Measurements from ENCODE around the gene E4F1. TPM values are rescaled to one million over a fixed set of nuclear protein-coding genes. Genes with fewer than 3 reads are reported as not detected.

The E4F1 gene
- total RNA-seq, 1 experiment from 2014 or later = 49.0 TPM

- ChIA-PET CTCF (no interaction called here), POLR2A (ENCODE audit: unreplicated experiment) (no interaction called here)
- no peaks in the 10 kb centered on the region for H3K27me3 ChIP-seq (ENCODE audit: low read length)
- no TSS peak for BruUV-seq (replicated peaks)
- TF ChIP-seq, protein P1, sequence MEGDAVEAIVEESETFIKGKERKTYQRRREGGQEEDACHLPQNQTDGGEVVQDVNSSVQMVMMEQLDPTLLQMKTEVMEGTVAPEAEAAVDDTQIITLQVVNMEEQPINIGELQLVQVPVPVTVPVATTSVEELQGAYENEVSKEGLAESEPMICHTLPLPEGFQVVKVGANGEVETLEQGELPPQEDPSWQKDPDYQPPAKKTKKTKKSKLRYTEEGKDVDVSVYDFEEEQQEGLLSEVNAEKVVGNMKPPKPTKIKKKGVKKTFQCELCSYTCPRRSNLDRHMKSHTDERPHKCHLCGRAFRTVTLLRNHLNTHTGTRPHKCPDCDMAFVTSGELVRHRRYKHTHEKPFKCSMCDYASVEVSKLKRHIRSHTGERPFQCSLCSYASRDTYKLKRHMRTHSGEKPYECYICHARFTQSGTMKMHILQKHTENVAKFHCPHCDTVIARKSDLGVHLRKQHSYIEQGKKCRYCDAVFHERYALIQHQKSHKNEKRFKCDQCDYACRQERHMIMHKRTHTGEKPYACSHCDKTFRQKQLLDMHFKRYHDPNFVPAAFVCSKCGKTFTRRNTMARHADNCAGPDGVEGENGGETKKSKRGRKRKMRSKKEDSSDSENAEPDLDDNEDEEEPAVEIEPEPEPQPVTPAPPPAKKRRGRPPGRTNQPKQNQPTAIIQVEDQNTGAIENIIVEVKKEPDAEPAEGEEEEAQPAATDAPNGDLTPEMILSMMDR (conservative IDR thresholded peaks at IDR 0.05; ENCODE audit: low read depth, low read length) = no peak
- TF ChIP-seq EZH2phosphoT487 (IDR thresholded peaks at IDR 0.05; ENCODE audit: borderline replicate concordance, low read length) (no peak), EZH2 (IDR thresholded peaks at IDR 0.05; ENCODE audit: low read length, unreplicated experiment) (no peak)
- H3K9me2 ChIP-seq (replicated peaks; ENCODE audit: low read length) = no peaks in the 10 kb centered on the region
- no peaks in the 10 kb centered on the region for H3F3A ChIP-seq (ENCODE audit: low read length, unreplicated experiment)
- H3K36me3 ChIP-seq (ENCODE audit: low read depth, low read length) = no peaks in the 10 kb centered on the region
- no peaks in the 10 kb centered on the region for H3K9me3 ChIP-seq (ENCODE audit: low read length)
- H3K4me2 ChIP-seq (ENCODE audit: low read length) = no peak overlapping the region
- intact Hi-C loops (cut with micrococcal nuclease) = no loop called here
- H3K9ac ChIP-seq (ENCODE audit: low read length) = no peak overlapping the region
- H3K4me3 ChIP-seq (ENCODE audit: low read length) = no peak overlapping the region
- no peaks in the 10 kb centered on the region for H3K79me2 ChIP-seq (ENCODE audit: low read length)
- no peak for DNase-seq
- no peaks in the 10 kb centered on the region for H3K4me1 ChIP-seq (ENCODE audit: insufficient read depth, low read length)
- H2AFZ ChIP-seq (ENCODE audit: low read length) = no peak overlapping the region
- no peak overlapping the region for H3K27ac ChIP-seq (ENCODE audit: low read length)
- no peak for ATAC-seq
- no peaks in the 10 kb centered on the region for H4K20me1 ChIP-seq (ENCODE audit: low read length)
Observed at GRCh38 chr16:2189252-2189893, 34.0 kb upstream of the E4F1 start.

GRCh38 chr16:2190002-2190658 lies 33.3 kb upstream of the E4F1 start:
- no peaks in the 10 kb centered on the region for H3K27me3 ChIP-seq (ENCODE audit: low read length)
- no peaks in the 10 kb centered on the region for H3K9me3 ChIP-seq (ENCODE audit: low read length)
- H3K79me2 ChIP-seq (ENCODE audit: low read length) = no peaks in the 10 kb centered on the region
- no peak for TF ChIP-seq EZH2 (IDR thresholded peaks at IDR 0.05; ENCODE audit: low read length, unreplicated experiment)
- TF ChIP-seq, protein P1 (conservative IDR thresholded peaks at IDR 0.05; ENCODE audit: low read depth, low read length) = no peak
- no peak for TF ChIP-seq EZH2phosphoT487 (IDR thresholded peaks at IDR 0.05; ENCODE audit: borderline replicate concordance, low read length)
- intact Hi-C loops (cut with micrococcal nuclease) = no loop called here
- no peak overlapping the region for H3K9ac ChIP-seq (ENCODE audit: low read length)
- ATAC-seq (no peak), DNase-seq (no peak)
- H3K4me3 ChIP-seq (ENCODE audit: low read length) = no peak overlapping the region
- ChIA-PET CTCF (no interaction called here), POLR2A (ENCODE audit: unreplicated experiment) (no interaction called here)
- no peaks in the 10 kb centered on the region for H3K36me3 ChIP-seq (ENCODE audit: low read depth, low read length)
- H3K4me1 ChIP-seq (ENCODE audit: insufficient read depth, low read length) = peaks cover 5% of the 10 kb centered on the region; the same call in 1 of the 2 replicates
- no peak overlapping the region for H3K4me2 ChIP-seq (ENCODE audit: low read length)
- H3F3A ChIP-seq (ENCODE audit: low read length, unreplicated experiment) = no peaks in the 10 kb centered on the region
- H2AFZ ChIP-seq (ENCODE audit: low read length) = no peak overlapping the region
- no peaks in the 10 kb centered on the region for H3K9me2 ChIP-seq (replicated peaks; ENCODE audit: low read length)
- H4K20me1 ChIP-seq (ENCODE audit: low read length) = no peaks in the 10 kb centered on the region
- BruUV-seq (replicated peaks) = no TSS peak
- no peak overlapping the region for H3K27ac ChIP-seq (ENCODE audit: low read length)
